ENCODE results near the gene SH2D1A. TPM values are rescaled to one million over a fixed set of nuclear protein-coding genes. Genes with fewer than 3 reads are reported as not detected.
"Not testable (repeated sequence)": the region's sequence is repeated elsewhere in the genome, so short reads cannot be mapped to it uniquely, and the experiment has no call there.

The SH2D1A gene
- total RNA-seq, 4 donors from 2014 or later, result 0.19 to 0.25 TPM; not detected in 2

DNA sequence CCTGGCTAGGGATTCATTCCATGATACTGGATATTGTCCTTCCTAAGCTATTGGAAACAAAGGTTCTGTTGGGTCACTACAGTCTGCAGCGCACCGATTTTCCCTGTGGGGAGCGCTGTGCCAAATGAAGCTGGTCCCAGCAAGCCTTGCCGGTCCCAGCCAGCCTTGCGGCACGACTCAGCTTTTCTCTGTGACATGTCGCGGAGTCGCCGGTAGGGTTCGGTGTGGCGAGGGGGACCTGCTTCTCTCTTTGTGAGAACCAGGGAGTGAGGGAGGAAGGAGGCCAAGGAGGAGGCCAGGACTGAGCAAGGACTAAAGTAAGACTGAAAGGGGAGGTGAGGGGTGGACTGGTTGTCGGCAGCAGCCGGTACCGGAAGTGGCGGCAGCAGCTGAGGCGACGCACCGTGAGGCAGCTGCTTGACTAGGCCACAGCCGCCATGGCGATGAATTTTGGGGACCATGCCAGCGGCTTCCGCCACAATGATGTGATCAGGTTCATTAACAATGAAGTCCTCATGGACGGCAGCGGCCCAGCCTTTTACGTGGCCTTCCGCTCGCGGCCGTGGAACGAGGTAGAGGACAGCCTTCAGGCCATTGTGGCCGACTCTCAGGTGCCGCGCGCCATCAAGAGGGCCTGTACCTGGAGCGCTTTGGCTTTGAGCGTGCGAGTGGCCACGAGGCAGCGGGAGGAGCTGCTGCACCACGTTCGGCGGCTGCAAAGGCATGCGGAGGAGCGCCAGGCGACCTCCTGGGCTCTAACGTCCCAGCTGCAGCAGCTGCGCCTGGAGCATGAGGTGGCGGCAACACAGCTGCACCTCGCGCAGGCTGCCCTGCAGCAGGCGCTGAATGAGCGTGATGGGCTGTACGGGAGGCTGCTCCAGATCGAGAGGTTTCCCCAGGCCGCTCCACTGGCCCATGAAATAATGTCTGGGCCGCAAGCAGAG lies 13.6 kb upstream of the SH2D1A start, which contains the start of gene TEX13D:
Gene TEX13D, plus strand, starts transcription at position 180 of the 944 bp plus-strand sequence. Its CDS starts 258 bp downstream, at position 438.
- intact Hi-C loops (cut with DNase I; ENCODE audit: low total_unique reads), result no loop called here
- WGBS, 2 donors, result 90 to 92% methylated on average over 39 to 57 of the region's 57 CpGs
- TF ChIP-seq, protein P1, sequence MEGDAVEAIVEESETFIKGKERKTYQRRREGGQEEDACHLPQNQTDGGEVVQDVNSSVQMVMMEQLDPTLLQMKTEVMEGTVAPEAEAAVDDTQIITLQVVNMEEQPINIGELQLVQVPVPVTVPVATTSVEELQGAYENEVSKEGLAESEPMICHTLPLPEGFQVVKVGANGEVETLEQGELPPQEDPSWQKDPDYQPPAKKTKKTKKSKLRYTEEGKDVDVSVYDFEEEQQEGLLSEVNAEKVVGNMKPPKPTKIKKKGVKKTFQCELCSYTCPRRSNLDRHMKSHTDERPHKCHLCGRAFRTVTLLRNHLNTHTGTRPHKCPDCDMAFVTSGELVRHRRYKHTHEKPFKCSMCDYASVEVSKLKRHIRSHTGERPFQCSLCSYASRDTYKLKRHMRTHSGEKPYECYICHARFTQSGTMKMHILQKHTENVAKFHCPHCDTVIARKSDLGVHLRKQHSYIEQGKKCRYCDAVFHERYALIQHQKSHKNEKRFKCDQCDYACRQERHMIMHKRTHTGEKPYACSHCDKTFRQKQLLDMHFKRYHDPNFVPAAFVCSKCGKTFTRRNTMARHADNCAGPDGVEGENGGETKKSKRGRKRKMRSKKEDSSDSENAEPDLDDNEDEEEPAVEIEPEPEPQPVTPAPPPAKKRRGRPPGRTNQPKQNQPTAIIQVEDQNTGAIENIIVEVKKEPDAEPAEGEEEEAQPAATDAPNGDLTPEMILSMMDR (IDR thresholded peaks at IDR 0.05), result no peak
- TF ChIP-seq POLR2A (IDR thresholded peaks at IDR 0.05), result no peak
- H3K4me3 ChIP-seq (ENCODE audit: low read depth, poor library complexity, severe bottlenecking), result no peak within 1 kb of the TSS
- DNase-seq (ENCODE audit: low spot score in 2 of 2), result no peak

- WGBS, 2 donors, result 84 to 100% methylated on average over 1 to 6 of the region's 6 CpGs
- intact Hi-C loops (cut with DNase I; ENCODE audit: low total_unique reads), result no loop called here
- no peak overlapping the region for H3K4me3 ChIP-seq (ENCODE audit: low read depth, poor library complexity, severe bottlenecking)
- TF ChIP-seq POLR2A (IDR thresholded peaks at IDR 0.05), result no peak
- TF ChIP-seq, protein P1 (IDR thresholded peaks at IDR 0.05), result no peak
- no peak for DNase-seq (ENCODE audit: low spot score in 2 of 2)
Observed at GRCh38 chrX:124333862-124334261, 12.5 kb upstream of the SH2D1A start.

DNA sequence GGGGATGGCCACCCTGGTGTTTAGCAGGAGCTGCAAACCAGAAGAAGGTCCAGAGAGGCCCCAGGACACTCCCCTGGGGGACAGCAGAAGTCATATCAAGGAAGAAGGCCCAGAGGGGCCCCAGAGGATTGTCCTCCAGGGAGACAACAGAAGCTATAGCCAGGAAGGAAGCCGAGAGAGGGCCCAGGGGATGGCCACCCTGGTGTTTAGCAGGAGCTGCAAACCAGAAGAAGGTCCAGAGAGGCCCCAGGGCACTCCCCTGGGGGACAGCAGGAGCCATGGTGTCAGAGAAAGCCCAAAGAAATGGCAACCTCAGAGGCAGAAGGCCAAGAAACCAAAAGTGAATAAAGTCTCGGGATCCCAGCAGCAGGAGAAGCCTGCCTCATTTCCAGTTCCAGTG lies 11.8 kb upstream of the SH2D1A start:
- DNase-seq (ENCODE audit: low spot score in 2 of 2); H3K4me3 ChIP-seq (ENCODE audit: low read depth, poor library complexity, severe bottlenecking); intact Hi-C loops (cut with DNase I; ENCODE audit: low total_unique reads): not testable (repeated sequence)
- 80 to 82% methylated on average over 1 to 2 of the region's 2 CpGs for WGBS, 2 donors

GRCh38 chrX:124335598-124335997 lies 10.8 kb upstream of the SH2D1A start:
- no peak for TF ChIP-seq POLR2A (IDR thresholded peaks at IDR 0.05)
- TF ChIP-seq, protein P1 (IDR thresholded peaks at IDR 0.05), result no peak
- intact Hi-C loops (cut with DNase I; ENCODE audit: low total_unique reads), result no loop called here
- no peak overlapping the region for H3K4me3 ChIP-seq (ENCODE audit: low read depth, poor library complexity, severe bottlenecking)
- WGBS, 2 donors, result 61 to 83% methylated on average over 1 of the region's 1 CpG
- no peak for DNase-seq (ENCODE audit: low spot score in 2 of 2)

DNA sequence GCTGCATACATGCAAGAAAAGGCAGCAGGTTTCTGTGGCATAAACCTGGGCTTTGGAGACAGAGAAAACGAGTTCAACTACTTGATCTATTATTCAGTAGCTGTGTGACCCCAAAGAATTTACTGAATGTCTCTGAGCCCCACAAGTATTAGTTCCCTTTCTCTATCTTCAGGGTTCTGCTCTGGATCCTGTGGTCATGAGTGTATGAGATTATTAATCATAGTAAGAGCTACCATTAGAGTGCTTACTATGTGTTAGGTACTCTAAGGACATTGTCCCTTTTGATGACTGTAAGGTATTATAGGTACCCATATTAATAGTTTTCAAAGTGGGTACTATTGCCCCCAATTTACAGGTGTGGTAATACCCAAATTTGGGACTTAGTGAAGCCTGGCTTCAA lies 8.4 kb upstream of the SH2D1A start:
- no peak for DNase-seq (ENCODE audit: low spot score in 2 of 2)
- 21 to 50% methylated on average over 1 of the region's 1 CpG for WGBS, 2 donors
- intact Hi-C loops (cut with DNase I; ENCODE audit: low total_unique reads), result no loop called here
- TF ChIP-seq, protein P1 (IDR thresholded peaks at IDR 0.05), result no peak
- TF ChIP-seq POLR2A (IDR thresholded peaks at IDR 0.05), result no peak
- H3K4me3 ChIP-seq (ENCODE audit: low read depth, poor library complexity, severe bottlenecking), result no peak overlapping the region

GRCh38 chrX:124338733-124339514 lies 7.4 kb upstream of the SH2D1A start:
- no peak for DNase-seq (ENCODE audit: low spot score in 2 of 2)
- intact Hi-C loops (cut with DNase I; ENCODE audit: low total_unique reads), result no loop called here
- H3K4me3 ChIP-seq (ENCODE audit: low read depth, poor library complexity, severe bottlenecking), result no peak overlapping the region
- TF ChIP-seq POLR2A (IDR thresholded peaks at IDR 0.05), result no peak
- TF ChIP-seq, protein P1 (IDR thresholded peaks at IDR 0.05), result no peak
- 86 to 90% methylated on average over 6 of the region's 6 CpGs for WGBS, 2 donors

Data from lower leg skin (tissue), 4 donors.